K562 (cell line): ENCODE measurements around the gene SOHLH2. TPM values are rescaled to one million over a fixed set of nuclear protein-coding genes. Genes with fewer than 3 reads are reported as not detected.

Experiments used
- ATAC-seq: fragments of 200-7000 bp; cut with Tn5 transposase; 3 replicates; pipeline ENCODE4 v1.9.1; 2020; ENCODE audit warnings: moderate library complexity
- BruUV-seq: library from RNA; stranded (reverse); fragments of 400-500 nt; replicated peaks from 2 replicates; lab custom pipeline; 2021; lab: Mats Ljungman, UMichigan
- CTCF ChIA-PET: fragments of 300-600 bp; formaldehyde crosslinking; extraction: SDS; loops from one replicate; lab custom pipeline; 2021; ENCODE audit warnings: low intra/inter-chr PET ratio; lab: Yijun Ruan, JAX
- POLR2A ChIA-PET: fragments of 300-600, 350-650 bp; sonication (Branson Sonifier 250); formaldehyde crosslinking; extraction: SDS; loops from one replicate; lab custom pipeline; 2021; ENCODE audit warnings: antibody characterized with exemption, inconsistent platforms; lab: Yijun Ruan, JAX
- DNase-seq, 4 experiments: peaks; one replicate each; pipeline versions ENCODE4 v3.0.0 to v3.0.0-alpha.2; 2011 to 2018; ENCODE audit warnings: low spot score in 3 of 4, mixed read lengths in 3 of 4; ENCODE audit errors: extremely low read depth in 1 of 4
- FAIRE-seq: peaks from 2 replicates; lab custom pipeline; 2011; peaks lifted over from hg19 to GRCh38; lab: Jason Lieb, UNC
- H2AFZ ChIP-seq: 2 replicates; pipeline ENCODE4 v1.6.0; 2011; ENCODE audit warnings: low read depth, low read length, control low read depth, inconsistent platforms
- H3K27ac ChIP-seq: fragments of 200-600 bp; 3 replicates; pipeline ENCODE4 v1.8.0; 2011; ENCODE audit warnings: low read depth, mild to moderate bottlenecking, control low read depth, inconsistent platforms, low read length, moderate library complexity, mixed read lengths; ENCODE audit errors: extremely low read depth
- H3K27me3 ChIP-seq, 2 experiments: fragments of 300-600 bp in 1 of 2; 2 replicates in 1 of 2; 3 replicates in 1 of 2; pipeline versions ENCODE4 v1.6.0 to v1.8.0; 2011; ENCODE audit warnings: inconsistent platforms in 2 of 2, low read length in 2 of 2, mild to moderate bottlenecking in 1 of 2, mixed read lengths in 1 of 2, moderate library complexity in 1 of 2; ENCODE audit not compliant: control insufficient read depth in 2 of 2, insufficient read depth in 2 of 2
- H3K36me3 ChIP-seq: fragments of 300-600 bp; 3 replicates; pipeline ENCODE4 v1.8.0; 2011; ENCODE audit warnings: mild to moderate bottlenecking, low read length, inconsistent platforms; ENCODE audit not compliant: control insufficient read depth, insufficient read depth
- H3K4me1 ChIP-seq, 2 experiments: fragments of 200-600 bp in 1 of 2; replicated peaks in 1 of 2; 2 replicates in 1 of 2; 3 replicates in 1 of 2; pipeline versions ENCODE4 v1.5.1 to v1.8.0; 2011; ENCODE audit warnings: inconsistent platforms in 2 of 2, low read length in 2 of 2, mild to moderate bottlenecking in 1 of 2, mixed read lengths in 1 of 2, moderate library complexity in 1 of 2; ENCODE audit not compliant: control insufficient read depth in 2 of 2, insufficient read depth in 2 of 2
- H3K4me2 ChIP-seq: 2 replicates; pipeline ENCODE4 v1.6.1; 2011; ENCODE audit warnings: low read length, control low read depth, inconsistent platforms, mixed read lengths; ENCODE audit not compliant: insufficient read depth
- H3K4me3 ChIP-seq: fragments of 200-600 bp; sonication (generic), shearing (Covaris generic); 2 replicates; pipeline ENCODE4 v1.5.1; 2016; ENCODE audit warnings: control low read depth, inconsistent platforms
- H3K79me2 ChIP-seq: fragments of 200-600 bp; 3 replicates; pipeline ENCODE4 v1.8.0; 2011; ENCODE audit warnings: low read length, inconsistent platforms; ENCODE audit not compliant: control insufficient read depth, insufficient read depth
- H3K9ac ChIP-seq, 2 experiments: 2 replicates each; pipeline versions ENCODE4 v1.6.0 to v1.6.1; 2011; ENCODE audit warnings: low read depth in 2 of 2, low read length in 2 of 2, control low read depth in 1 of 2, inconsistent platforms in 1 of 2, mild to moderate bottlenecking in 1 of 2, mixed read lengths in 1 of 2; ENCODE audit not compliant: insufficient read depth in 1 of 2
- H3K9me1 ChIP-seq: one replicate; pipeline ENCODE4 v1.6.0; 2011; ENCODE audit warnings: inconsistent platforms, mild to moderate bottlenecking, low read length, moderate library complexity; ENCODE audit not compliant: control insufficient read depth, insufficient read depth
- H3K9me3 ChIP-seq: replicated peaks from 2 replicates; pipeline ENCODE4 v1.5.1; 2011; ENCODE audit warnings: low read depth, low read length, inconsistent platforms; ENCODE audit not compliant: control insufficient read depth, insufficient read depth
- H4K20me1 ChIP-seq: replicated peaks from 2 replicates; pipeline ENCODE4 v1.6.1; 2011; ENCODE audit warnings: low read length, inconsistent platforms, mixed read lengths; ENCODE audit not compliant: control insufficient read depth, insufficient read depth
- ARID3B ChIP-seq: fragments of 250-450 bp; sonication (Bioruptor Pico); IDR thresholded peaks from 2 replicates; pipeline ENCODE4 v1.4.0; 2020; ENCODE audit warnings: borderline replicate concordance
- KDM2B ChIP-seq: fragments of 250-450 bp; sonication (Bioruptor Pico); IDR thresholded peaks from 2 replicates; pipeline ENCODE4 v1.8.0; 2021; ENCODE audit warnings: mild to moderate bottlenecking, moderate library complexity
- MCM3 ChIP-seq: fragments of 450-650 bp; IDR thresholded peaks from 2 replicates; pipeline ENCODE4 v1.6.1; 2016
- RBM34 ChIP-seq: fragments of 200-400 bp; formaldehyde crosslinking; IDR thresholded peaks from 2 replicates; pipeline ENCODE4 v1.6.1; 2018; ENCODE audit warnings: low read length, borderline replicate concordance; ENCODE audit not compliant: insufficient read depth
- YBX1 ChIP-seq: fragments of 450-650 bp; IDR thresholded peaks from 2 replicates; pipeline ENCODE4 v1.7.1; 2016; ENCODE audit warnings: mild to moderate bottlenecking
- ZFP1 ChIP-seq: fragments of 450-650 bp; formaldehyde crosslinking; IDR thresholded peaks from 2 replicates; pipeline ENCODE4 v1.4.0; 2020; ENCODE audit warnings: mild to moderate bottlenecking, mixed read lengths
- ZSCAN32 ChIP-seq: fragments of 450-650 bp; formaldehyde crosslinking; IDR thresholded peaks from 2 replicates; pipeline ENCODE4 v1.4.0; 2020; ENCODE audit warnings: mild to moderate bottlenecking, moderate library complexity
- WGBS: fragments of 100-300 bp; shearing (Covaris generic); methylation state at CpG from one replicate; pipeline ENCODE4 v1.1.6; 2016; ENCODE audit warnings: low coverage, mixed read lengths; ENCODE audit not compliant: insufficient coverage; ENCODE audit errors: missing lambda C conversion rate; 5-methylcytosine and 5-hydroxymethylcytosine counted together
- in situ Hi-C: fragments of 300-500 bp; cut with MboI; formaldehyde crosslinking; loops from 4 replicates; pipeline ENCODE4 v1.15.0; 2018; ENCODE audit warnings: inconsistent platforms, mixed read lengths
- intact Hi-C: fragments of 100-400 bp; cut with micrococcal nuclease; formaldehyde crosslinking; loops from 2 replicates; pipeline ENCODE4 v1.14.2; 2022
- polyA plus RNA-seq, 8 experiments: library from polyadenylated mRNA; depleted of rRNA in 4 of 8; stranded (reverse) in 5 of 8; unstranded in 3 of 8; fragments of >200 nt; fragmentation: Nextera tagmentation in 2 of 8; fragmentation: Illumina TruSeq in 1 of 8; extraction: Ambion mirVana in 2 of 8; extraction: Trizol in 1 of 8; gene quantifications; 2 replicates each; pipeline versions ENCODE4 v1.2.1 to v1.2.3, GENCODE V29; 2011 to 2014; ENCODE audit warnings: inconsistent platforms in 1 of 8, missing spikeins in 1 of 8
- total RNA-seq, 7 experiments: library from RNA; depleted of rRNA in 6 of 7; stranded (reverse); fragments of >200 nt in 6 of 7; fragmentation: Illumina TruSeq in 2 of 7; extraction: Trizol in 2 of 7; gene quantifications; 2 replicates each; pipeline versions ENCODE4 v1.2.1 to v1.2.3, GENCODE V29; 2011 to 2021; ENCODE audit warnings: low replicate concordance in 1 of 7

SOHLH2 gene
- total and polyA plus RNA-seq, 9 of the 15 experiments (the other 6 are each of a cell fraction or from before 2014, with no cell fraction given): 10.3 to 26.7 (median 17.0) TPM

GRCh38 chr13:36190771-36191170 is 23.6 kb downstream of the SOHLH2 start:
- ATAC-seq (no peak), DNase-seq (no peak), FAIRE-seq (no peak)
- in situ Hi-C loops (no loop called here), intact Hi-C loops (no loop called here)
- CTCF ChIA-PET: no interaction called here
- BruUV-seq: no TSS peak
- no peak overlapping the region for H3K9ac ChIP-seq
- POLR2A ChIA-PET: interaction anchor here (0.7 kb wide), 1 partner anchor 23 kb away, joined by 3 read pairs; no protein-coding TSS in a partner anchor
- H3K36me3 ChIP-seq: no peaks in the 10 kb centered on the region
- H2AFZ ChIP-seq: no peak overlapping the region
- H3K4me1 ChIP-seq: no peaks in the 10 kb centered on the region
- no peaks in the 10 kb centered on the region for H3K9me3 ChIP-seq
- H4K20me1 ChIP-seq: no peaks in the 10 kb centered on the region
- no peak overlapping the region for H3K4me3 ChIP-seq
- H3K9me1 ChIP-seq: no peaks in the 10 kb centered on the region
- WGBS: 66% methylated on average over 2 of the region's 3 CpGs
- H3K79me2 ChIP-seq: no peaks in the 10 kb centered on the region
- H3K27me3 ChIP-seq: no peaks in the 10 kb centered on the region
- TF ChIP-seq ZFP1 (no peak), YBX1 (no peak), ARID3B (CRISPR knock-in tag) (no peak), RBM34 (no peak), ZSCAN32 (CRISPR knock-in tag) (no peak), MCM3 (no peak), KDM2B (CRISPR knock-in tag) (no peak)
- H3K27ac ChIP-seq: no peak overlapping the region
- no peak overlapping the region for H3K4me2 ChIP-seq
